GM18951 (cell line): ENCODE results near the gene TRIM72.

Experiments
- POLR2A ChIP-seq: IDR thresholded peaks from 4 replicates; pipeline ENCODE4 v1.6.1; 2011; ENCODE audit warnings: mild to moderate bottlenecking; ENCODE audit not compliant: insufficient read length, insufficient read depth; ENCODE audit errors: extremely low read depth
- in situ Hi-C: fragments of 300-500 bp; cut with MboI; formaldehyde crosslinking; loops from one replicate; pipeline ENCODE4 v1.12.0; 2022; ENCODE audit warnings: low sequenced_read_pairs, mixed read lengths, inconsistent platforms; ENCODE audit not compliant: unreplicated experiment

TRIM72 gene

GRCh38 chr16:31215287-31216162 is 1.6 kb downstream of the TRIM72 start:
- no peak for TF ChIP-seq POLR2A
- in situ Hi-C loops = no loop called here

- in situ Hi-C loops = no loop called here
- TF ChIP-seq POLR2A = no peak
These were observed 2.7 kb downstream of the TRIM72 start, which contains the start of gene PYDC1 for GRCh38 chr16:31216422-31217135. TSS of gene PYDC1 (minus strand) at chr16:31217135. CDS start at chr16:31217028, 107 bp downstream.

- in situ Hi-C loops = no loop called here
These were observed 3.2 kb downstream of the TRIM72 start for GRCh38 chr16:31217136-31217530.

GRCh38 chr16:31219154-31219741 is 5.3 kb downstream of the TRIM72 start:
- in situ Hi-C loops = no loop called here
- no peak for TF ChIP-seq POLR2A

More at GRCh38 chr16:31217136-31217530, 3.2 kb downstream of the TRIM72 start:
- no peak for TF ChIP-seq POLR2A

- in situ Hi-C loops = no loop called here
- TF ChIP-seq POLR2A = no peak
These were observed 7.6 kb downstream of the TRIM72 start for GRCh38 chr16:31221357-31222160.

GRCh38 chr16:31223044-31223443 is 9.1 kb downstream of the TRIM72 start:
- TF ChIP-seq POLR2A = no peak
- in situ Hi-C loops = no loop called here

- in situ Hi-C loops = no loop called here
- no peak for TF ChIP-seq POLR2A
These were observed 10.4 kb downstream of the TRIM72 start for GRCh38 chr16:31224092-31224955.

GRCh38 chr16:31225193-31225592 is 11.3 kb downstream of the TRIM72 start:
- in situ Hi-C loops = no loop called here
- no peak for TF ChIP-seq POLR2A

- in situ Hi-C loops = no loop called here
- TF ChIP-seq POLR2A = no peak
These were observed 14.3 kb downstream of the TRIM72 start for GRCh38 chr16:31228206-31228605.

GRCh38 chr16:31229501-31229900 is 15.6 kb downstream of the TRIM72 start:
- in situ Hi-C loops = no loop called here
- TF ChIP-seq POLR2A = no peak

- in situ Hi-C loops = no loop called here
- no peak for TF ChIP-seq POLR2A
These were observed 24.1 kb downstream of the TRIM72 start for GRCh38 chr16:31238041-31238440.

- in situ Hi-C loops = no loop called here
- no peak for TF ChIP-seq POLR2A
These were observed 28.3 kb downstream of the TRIM72 start for GRCh38 chr16:31242206-31242605.
